Activated naive CD8-positive, alpha-beta T cell (primary cell): ENCODE results near the gene TMEM63A.

Experiments
- H3K27ac Mint-ChIP-seq: one replicate; pipeline ENCODE4 v1.8.0; 2021; ENCODE audit warnings: mixed read lengths
- H3K27me3 Mint-ChIP-seq: one replicate; pipeline ENCODE4 v1.8.0; 2021; ENCODE audit warnings: mixed read lengths
- H3K36me3 Mint-ChIP-seq: one replicate; pipeline ENCODE4 v1.8.0; 2021; ENCODE audit warnings: mixed read lengths
- H3K4me1 Mint-ChIP-seq: one replicate; pipeline ENCODE4 v1.8.0; 2021; ENCODE audit warnings: low read depth, mixed read lengths
- H3K4me3 Mint-ChIP-seq: one replicate; pipeline ENCODE4 v1.8.0; 2021; ENCODE audit warnings: mild to moderate bottlenecking, mixed read lengths
- H3K9me3 Mint-ChIP-seq: one replicate; pipeline ENCODE4 v1.8.0; 2021; ENCODE audit warnings: low read depth, mixed read lengths

TMEM63A gene

DNA sequence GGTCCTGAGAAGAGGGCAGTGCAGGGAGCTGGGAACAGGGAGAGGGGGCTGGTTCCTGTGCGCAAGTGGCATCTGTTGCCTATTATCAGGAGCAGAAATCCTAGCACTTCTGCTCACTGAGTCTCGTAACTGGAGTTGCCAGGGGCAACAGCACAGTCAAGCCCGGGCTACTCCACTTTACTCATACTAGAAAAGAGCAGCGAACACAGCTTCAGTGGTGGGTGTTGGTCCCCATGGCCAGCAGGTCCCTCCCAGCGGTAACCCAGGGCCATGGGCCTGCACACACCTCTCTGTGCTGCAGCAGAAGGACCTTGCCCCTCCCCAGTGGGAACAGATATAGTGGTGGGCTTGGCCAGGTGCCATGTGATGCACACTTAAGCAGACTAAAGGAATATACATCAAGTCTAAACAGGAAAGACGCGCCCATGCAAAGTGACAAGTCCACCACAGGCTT lies 33.4 kb upstream of the TMEM63A start:
- Mint-ChIP-seq H3K27ac (no peak overlapping the region), H3K27me3 (no peaks in the 10 kb centered on the region), H3K9me3 (no peaks in the 10 kb centered on the region), H3K4me3 (no peak overlapping the region), H3K4me1 (peaks cover 32% of the 10 kb centered on the region), H3K36me3 (peaks cover 11% of the 10 kb centered on the region)

DNA sequence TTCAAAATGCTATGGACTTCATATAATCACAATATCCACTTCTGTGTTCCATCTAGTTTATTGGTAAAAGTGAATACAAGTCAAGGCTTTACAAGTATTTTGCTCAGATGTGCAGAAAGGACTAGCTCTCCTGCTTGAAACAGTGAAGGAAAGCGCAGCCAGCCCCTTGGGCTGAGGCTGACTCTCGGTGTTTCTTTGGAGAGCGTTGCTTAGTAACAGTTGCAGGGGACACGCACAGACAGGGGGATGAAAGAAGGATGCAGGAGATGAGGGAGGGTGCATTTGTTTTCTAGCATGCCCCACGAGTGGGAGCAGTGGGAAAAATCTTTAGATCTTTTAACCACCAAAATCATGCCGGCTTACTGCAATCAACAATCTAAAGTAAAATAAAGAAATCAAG lies 32.8 kb upstream of the TMEM63A start:
- no peaks in the 10 kb centered on the region for H3K9me3 Mint-ChIP-seq
- peaks cover 32% of the 10 kb centered on the region for H3K4me1 Mint-ChIP-seq
- no peak overlapping the region for H3K4me3 Mint-ChIP-seq
- no peaks in the 10 kb centered on the region for H3K27me3 Mint-ChIP-seq
- peaks cover 10% of the 10 kb centered on the region for H3K36me3 Mint-ChIP-seq
- H3K27ac Mint-ChIP-seq, result no peak overlapping the region

DNA sequence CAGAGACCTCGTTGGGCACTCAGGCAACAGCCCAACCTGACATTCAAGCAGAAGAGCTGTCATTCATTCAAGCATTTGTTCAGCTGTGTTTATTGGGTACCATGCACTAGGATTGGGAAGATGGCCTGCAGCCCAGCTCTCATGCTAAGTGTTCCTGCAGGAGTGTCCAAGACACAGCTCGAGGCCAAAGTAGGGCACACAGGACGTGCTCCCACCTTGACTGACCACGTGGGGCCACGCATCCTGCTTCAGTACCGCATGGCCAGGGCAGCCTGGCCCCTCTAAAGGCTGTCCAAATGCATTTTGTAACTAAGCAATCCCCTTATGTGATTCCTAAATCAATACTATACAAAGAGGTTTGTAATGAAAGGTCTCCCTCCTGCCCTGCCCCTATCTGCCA lies 32.2 kb upstream of the TMEM63A start:
- Mint-ChIP-seq H3K36me3 (peaks cover 9% of the 10 kb centered on the region), H3K27ac (no peak overlapping the region)

DNA sequence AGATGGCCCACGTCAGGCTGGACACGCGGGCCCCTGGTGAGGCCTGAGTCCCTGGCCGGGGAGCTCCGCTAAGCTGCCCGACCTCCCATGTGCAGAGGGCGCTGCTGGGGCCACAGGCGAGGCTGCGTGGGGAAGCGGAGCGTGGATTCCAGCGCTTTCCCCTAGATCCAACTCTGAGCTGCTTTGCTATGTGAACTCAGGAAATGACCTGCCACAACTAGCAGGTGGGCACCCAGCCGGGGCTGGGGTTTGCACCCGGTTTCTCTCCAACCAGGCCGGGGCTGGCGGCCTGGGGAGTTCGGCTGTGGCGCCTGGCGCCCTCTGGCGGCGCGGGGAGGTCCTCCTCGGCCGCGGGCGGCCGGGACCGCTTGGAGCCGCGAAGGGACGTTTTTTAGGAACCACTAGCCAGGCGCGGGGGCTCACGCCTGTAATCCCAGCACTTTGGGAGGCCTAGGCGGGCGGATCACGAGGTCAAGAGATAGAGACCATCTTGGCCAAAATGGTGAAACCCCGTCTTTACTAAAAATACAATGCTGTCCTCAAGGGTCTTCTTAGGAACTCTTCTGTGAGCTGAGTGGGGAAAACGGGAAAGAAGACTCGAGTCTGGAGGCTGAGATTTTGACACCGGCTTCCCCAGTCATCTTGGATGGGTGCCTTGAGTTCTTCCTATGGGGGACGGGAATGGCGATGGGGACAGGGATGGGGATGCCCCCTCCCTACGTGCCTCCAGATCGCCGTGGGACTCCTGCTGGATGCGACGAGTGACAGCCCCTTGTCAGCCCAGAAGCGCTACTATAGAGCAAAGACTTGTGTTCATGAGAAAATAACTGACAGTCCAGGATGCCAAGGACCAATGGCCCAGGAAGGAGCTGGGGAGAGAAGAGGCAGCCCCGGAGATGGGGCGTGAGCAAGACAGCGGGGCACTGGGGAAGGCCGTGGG lies 29.3 kb upstream of the TMEM63A start:
- Mint-ChIP-seq H3K36me3 (no peaks in the 10 kb centered on the region), H3K9me3 (no peaks in the 10 kb centered on the region), H3K4me3 (no peak overlapping the region), H3K27me3 (no peaks in the 10 kb centered on the region), H3K27ac (no peak overlapping the region), H3K4me1 (peaks cover 25% of the 10 kb centered on the region)

More for the DNA sequence above, 32.2 kb upstream of the TMEM63A start:
- Mint-ChIP-seq H3K4me3 (no peak overlapping the region), H3K4me1 (peaks cover 32% of the 10 kb centered on the region), H3K27me3 (no peaks in the 10 kb centered on the region), H3K9me3 (no peaks in the 10 kb centered on the region)

DNA sequence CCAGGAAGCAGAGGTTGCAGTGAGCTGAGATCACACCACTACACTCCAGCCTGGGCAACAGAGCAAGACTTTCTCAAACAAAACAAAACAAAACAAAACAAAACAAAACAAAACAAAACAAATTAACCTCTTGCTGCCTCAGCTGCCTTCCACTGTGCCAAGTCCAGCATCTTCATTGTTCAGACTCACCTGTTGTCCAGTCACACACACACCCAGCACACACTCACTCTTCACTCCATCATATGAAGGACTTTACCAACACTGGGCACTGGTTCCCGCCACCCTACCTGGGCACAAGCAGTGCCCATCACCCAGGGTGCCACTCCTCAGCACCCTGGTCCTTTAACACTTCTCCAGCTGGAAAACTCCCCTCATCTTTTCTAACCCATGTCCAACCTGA lies 27.3 kb upstream of the TMEM63A start:
- peaks cover 35% of the 10 kb centered on the region for H3K4me1 Mint-ChIP-seq
- H3K27me3 Mint-ChIP-seq, result no peaks in the 10 kb centered on the region
- H3K4me3 Mint-ChIP-seq, result no peak overlapping the region
- H3K9me3 Mint-ChIP-seq, result no peaks in the 10 kb centered on the region
- H3K36me3 Mint-ChIP-seq, result no peaks in the 10 kb centered on the region
- peak overlapping the region; percentile 41 for H3K27ac Mint-ChIP-seq

DNA sequence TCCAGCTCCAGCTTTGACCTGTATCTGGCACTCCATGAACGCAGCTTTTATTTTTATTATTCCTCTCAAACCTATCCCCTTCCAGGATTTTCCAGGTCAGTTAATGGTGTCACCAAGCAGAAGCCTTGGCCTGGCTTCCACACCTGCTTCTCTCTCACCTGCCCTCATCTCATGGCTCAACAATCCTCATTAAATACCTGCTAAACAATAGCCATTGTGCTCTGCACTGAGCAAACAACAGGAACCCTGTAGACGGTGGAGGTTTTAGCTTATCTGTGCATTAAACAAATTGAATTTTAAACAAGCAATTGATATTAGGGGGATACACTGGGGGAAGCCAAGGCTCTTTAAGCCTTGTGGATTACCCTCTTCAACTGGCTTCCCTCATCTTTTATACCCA lies 26.6 kb upstream of the TMEM63A start:
- no peak overlapping the region for H3K4me3 Mint-ChIP-seq
- no peaks in the 10 kb centered on the region for H3K36me3 Mint-ChIP-seq
- H3K9me3 Mint-ChIP-seq, result no peaks in the 10 kb centered on the region
- H3K4me1 Mint-ChIP-seq, result peaks cover 35% of the 10 kb centered on the region
- H3K27ac Mint-ChIP-seq, result no peak overlapping the region
- H3K27me3 Mint-ChIP-seq, result no peaks in the 10 kb centered on the region

DNA sequence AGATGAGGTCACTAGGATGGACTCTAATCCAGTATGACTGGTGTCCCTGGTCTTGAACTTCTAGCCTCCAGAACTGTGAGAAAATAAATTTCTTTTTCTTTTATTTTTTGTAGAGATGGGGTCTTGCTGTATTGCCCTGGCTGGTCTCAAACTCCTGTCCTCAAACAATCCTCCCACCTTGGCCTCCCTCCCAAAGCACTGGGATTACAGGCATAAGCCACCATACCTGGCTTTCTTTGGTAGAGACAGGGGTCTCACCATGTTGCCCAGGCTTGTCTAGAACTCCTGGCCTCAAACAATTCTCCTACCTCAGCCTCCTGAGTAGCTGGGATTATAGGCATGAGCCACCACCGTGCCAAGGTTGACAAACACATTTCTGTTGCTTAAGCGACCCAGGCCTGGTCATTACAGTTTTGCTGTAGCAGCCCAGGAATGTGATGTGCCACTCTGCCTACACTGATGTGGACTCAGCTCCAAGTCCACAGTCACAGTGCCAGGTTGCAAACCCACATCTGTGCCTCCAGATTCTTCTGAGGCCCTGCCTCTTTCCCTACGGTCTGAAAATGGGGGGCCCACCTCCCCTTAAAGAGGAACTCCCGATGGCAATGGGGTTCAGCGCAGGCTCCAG lies 25.9 kb upstream of the TMEM63A start:
- no peaks in the 10 kb centered on the region for H3K36me3 Mint-ChIP-seq
- no peak overlapping the region for H3K27ac Mint-ChIP-seq
- peaks cover 35% of the 10 kb centered on the region for H3K4me1 Mint-ChIP-seq
- H3K4me3 Mint-ChIP-seq, result no peak overlapping the region
- no peaks in the 10 kb centered on the region for H3K9me3 Mint-ChIP-seq
- no peaks in the 10 kb centered on the region for H3K27me3 Mint-ChIP-seq

DNA sequence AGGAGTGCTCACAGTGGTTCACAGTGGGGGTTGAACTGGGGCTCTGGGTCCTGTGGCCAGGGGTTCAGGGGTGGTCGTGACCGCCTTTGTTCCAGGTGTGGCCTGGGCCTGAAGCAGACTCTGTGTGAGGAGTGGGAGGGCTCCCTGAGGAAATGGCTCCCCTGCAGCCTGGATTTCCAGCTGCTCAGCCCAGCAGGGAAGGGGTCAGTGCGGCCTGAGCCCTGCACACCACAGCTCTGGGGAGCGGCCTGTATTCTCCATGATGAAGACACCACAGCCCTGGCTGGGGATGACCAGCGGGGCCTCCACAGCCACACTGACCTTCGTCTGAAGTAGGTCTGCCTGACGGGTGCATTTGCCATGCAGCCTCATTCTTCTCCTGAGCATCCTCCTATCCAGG lies 25.2 kb upstream of the TMEM63A start:
- Mint-ChIP-seq H3K9me3 (no peaks in the 10 kb centered on the region), H3K4me3 (no peak overlapping the region), H3K27me3 (no peaks in the 10 kb centered on the region), H3K36me3 (no peaks in the 10 kb centered on the region), H3K4me1 (peaks cover 35% of the 10 kb centered on the region), H3K27ac (no peak overlapping the region)

DNA sequence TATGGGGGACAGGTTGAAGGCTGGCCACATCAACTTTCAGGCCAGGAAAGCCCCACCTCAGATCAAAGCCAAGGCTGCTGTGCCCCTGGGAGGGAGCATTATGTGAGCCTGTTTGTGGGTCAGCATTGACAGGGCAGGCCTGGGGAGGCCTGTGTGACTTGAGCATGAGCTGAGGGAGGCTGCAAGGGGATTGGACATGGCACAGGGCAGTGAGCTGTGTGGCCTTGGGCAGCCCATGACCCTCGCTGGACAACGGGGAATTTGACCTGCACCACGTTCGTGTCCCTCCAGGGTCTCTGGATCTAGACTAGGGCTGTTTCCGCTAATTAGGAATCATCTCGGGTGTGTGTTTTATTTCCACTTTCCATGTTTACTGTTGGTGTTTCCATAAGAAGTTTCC lies 24.3 kb upstream of the TMEM63A start:
- Mint-ChIP-seq H3K4me3 (no peak overlapping the region), H3K36me3 (no peaks in the 10 kb centered on the region), H3K4me1 (peaks cover 31% of the 10 kb centered on the region), H3K27ac (peak overlapping the region; percentile 18), H3K9me3 (no peaks in the 10 kb centered on the region), H3K27me3 (no peaks in the 10 kb centered on the region)

DNA sequence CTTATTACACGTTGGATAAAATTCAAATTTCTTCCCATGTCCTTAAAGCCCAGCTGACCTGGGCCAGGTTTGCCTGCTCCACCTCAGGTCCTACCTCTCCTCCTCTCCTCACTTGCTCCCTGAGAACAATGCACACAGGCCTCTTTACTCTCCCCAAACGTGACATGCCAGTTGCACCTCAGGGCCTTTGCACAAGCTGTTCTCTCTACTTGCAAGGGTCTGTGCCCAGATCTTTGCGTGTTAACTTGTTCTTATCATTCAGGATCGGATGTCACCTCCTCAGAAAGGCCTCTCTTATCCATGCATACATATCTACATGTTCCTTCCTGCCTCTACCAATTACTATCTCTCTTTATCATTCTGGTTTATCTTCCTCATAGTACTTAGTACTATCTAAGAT lies 21.4 kb upstream of the TMEM63A start:
- H3K4me1 Mint-ChIP-seq, result peaks cover 25% of the 10 kb centered on the region
- no peaks in the 10 kb centered on the region for H3K9me3 Mint-ChIP-seq
- H3K27me3 Mint-ChIP-seq, result no peaks in the 10 kb centered on the region
- H3K27ac Mint-ChIP-seq, result no peak overlapping the region
- H3K36me3 Mint-ChIP-seq, result no peaks in the 10 kb centered on the region
- H3K4me3 Mint-ChIP-seq, result no peak overlapping the region

DNA sequence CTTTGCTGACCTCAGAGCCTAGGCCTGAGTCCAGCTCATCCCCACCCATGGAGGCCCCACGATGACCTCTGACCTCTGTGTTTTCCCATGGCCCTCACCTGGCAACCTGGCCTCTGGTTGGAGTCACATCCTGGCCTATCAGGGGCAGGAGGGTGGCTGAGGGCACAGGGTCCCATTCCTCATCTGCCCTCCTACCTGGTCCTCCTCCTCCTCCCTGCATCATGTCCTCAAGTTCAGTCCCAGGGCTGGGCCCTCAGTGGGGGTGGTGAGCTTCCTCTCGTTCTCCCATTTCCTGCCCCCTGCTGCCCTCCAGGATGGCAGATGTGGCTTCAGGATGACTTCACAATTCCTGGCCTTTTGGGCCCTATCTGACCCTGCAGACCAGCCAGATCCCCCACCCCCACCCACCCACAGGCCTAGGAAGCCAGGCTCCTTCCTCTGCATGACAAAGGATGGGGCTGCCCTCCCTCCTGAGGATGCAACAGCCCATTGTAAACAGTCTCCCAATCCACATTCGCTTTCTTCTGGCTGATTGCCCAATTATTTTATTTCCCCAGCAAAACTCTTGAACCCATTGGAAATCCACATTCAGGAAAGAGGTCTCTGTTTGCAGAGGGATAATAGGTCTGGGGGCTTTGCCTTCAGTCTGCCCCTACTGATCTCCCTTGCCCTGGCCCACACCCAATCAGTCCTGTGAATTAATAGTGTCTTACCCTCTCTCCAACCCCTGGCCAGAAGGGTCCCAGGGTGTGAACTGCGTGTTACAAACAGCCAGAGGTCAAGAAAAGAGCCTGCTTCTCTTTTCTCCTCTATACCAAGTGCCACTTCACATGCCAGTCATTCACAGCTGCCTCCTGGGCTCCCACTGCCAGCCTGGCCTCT lies 17.1 kb upstream of the TMEM63A start:
- peaks cover 42% of the 10 kb centered on the region for H3K4me1 Mint-ChIP-seq
- H3K27ac Mint-ChIP-seq, result peak overlapping the region; percentile 83
- H3K9me3 Mint-ChIP-seq, result no peaks in the 10 kb centered on the region
- no peaks in the 10 kb centered on the region for H3K36me3 Mint-ChIP-seq
- H3K4me3 Mint-ChIP-seq, result no peak overlapping the region
- no peaks in the 10 kb centered on the region for H3K27me3 Mint-ChIP-seq

DNA sequence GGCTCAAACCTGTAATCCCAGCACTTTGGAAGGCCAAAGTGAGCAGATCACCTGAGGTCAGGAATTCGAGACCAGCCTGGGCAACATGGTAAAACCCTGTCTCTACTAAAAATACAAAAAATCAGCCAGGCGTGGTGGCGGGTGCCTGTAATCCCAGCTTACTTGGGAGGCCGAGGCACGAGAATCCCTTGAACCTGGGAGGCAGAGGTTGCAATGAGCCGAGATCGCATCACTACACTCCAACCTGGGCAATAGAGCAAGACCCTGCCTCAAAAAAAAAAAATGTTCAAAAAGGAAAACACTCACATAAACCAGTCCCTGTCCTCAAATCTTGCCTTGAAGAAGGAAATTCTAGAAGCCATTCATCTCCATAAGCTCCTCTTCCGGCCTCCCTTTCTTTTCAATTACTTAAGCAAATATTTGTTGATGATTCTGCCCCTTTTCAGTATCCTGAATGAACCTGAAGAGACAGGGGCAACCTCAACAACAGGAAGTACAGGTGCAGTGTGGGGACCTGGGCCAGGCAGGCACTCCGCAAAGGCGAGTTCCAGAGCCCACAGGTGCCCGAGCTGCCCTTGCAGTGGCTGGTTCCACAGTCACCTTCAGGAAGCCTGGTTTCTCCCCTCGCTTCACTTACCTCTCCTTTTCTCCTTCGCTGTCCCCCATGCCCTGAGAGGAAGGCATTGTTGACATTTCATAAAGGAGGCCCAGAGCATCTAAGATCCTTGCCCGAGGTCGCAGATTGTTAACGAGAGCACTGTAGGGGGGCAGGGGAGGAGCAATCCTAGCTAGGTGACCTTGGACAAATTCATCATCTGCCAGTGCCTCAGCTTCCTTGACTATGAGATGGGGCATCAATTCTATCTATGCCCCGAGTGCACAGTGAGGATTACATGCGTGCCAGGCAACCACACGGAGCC lies 15.7 kb upstream of the TMEM63A start:
- Mint-ChIP-seq H3K9me3 (no peaks in the 10 kb centered on the region), H3K27ac (peak overlapping the region; percentile 83), H3K4me1 (peaks cover 47% of the 10 kb centered on the region), H3K27me3 (no peaks in the 10 kb centered on the region), H3K4me3 (peak overlapping the region; percentile 62), H3K36me3 (no peaks in the 10 kb centered on the region)

DNA sequence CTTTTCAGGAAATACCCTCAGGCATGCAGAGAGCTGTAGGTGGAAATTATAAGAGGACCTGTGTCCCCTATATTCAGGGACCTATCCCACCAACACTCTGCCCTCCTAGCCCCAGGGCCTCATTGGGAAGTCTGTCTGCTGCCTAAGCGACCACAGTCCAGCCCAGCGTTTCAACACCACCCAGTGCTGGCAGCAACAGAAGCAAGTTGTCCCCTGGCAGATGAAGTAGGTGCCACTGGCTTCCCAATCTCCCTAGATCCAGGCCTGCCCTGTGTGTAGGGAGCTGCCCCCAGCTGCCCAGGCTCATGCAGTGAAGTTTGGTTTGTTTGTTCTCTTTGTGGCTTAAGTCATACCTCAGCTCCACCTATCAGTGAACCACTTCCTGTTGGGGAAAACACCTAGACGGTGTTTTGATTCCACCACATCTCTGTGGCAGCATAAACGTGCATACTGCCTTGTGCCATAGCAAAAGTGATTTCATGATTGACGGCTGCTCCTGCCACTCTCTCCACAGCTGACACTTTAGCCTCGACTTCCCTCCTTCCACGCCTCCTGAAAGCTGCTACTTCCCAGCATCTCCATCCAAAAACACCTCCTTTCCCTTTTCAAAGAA lies 14.9 kb upstream of the TMEM63A start:
- Mint-ChIP-seq H3K27me3 (no peaks in the 10 kb centered on the region), H3K27ac (peak overlapping the region; percentile 83), H3K4me3 (peak overlapping the region; percentile 62), H3K4me1 (peaks cover 47% of the 10 kb centered on the region), H3K9me3 (no peaks in the 10 kb centered on the region), H3K36me3 (no peaks in the 10 kb centered on the region)

DNA sequence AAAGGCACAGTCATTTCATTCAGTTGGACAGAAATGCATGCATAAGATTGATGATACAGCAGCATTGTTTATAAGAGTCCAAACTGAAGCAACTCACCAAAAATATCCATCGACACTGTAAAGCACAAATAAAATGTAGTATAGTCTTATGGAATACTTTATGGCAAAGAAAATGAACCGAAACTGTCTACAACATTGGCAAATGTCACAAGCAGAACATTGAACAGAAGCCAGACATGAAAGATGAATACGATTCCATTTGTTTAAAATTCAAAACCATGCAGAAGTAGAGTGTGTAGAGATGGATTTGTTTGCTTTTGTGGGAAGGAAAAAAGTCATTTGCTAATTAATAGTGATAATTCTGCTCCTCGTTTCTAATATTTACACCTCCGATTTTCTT lies 14.3 kb upstream of the TMEM63A start:
- Mint-ChIP-seq H3K9me3 (no peaks in the 10 kb centered on the region), H3K27me3 (no peaks in the 10 kb centered on the region), H3K27ac (peak overlapping the region; percentile 83), H3K36me3 (no peaks in the 10 kb centered on the region), H3K4me3 (peak overlapping the region; percentile 62), H3K4me1 (peaks cover 47% of the 10 kb centered on the region)
